Fibroblast of mammary gland (primary cell): ENCODE data around the gene COG5.

ENCODE experiments used
- DNase-seq: peaks from one replicate; pipeline ENCODE4 v3.0.0-alpha.2; 2010; ENCODE audit warnings: low read depth
- H3K4me3 ChIP-seq: 2 replicates; pipeline ENCODE4 v1.5.1; 2011; ENCODE audit warnings: low read depth, mild to moderate bottlenecking, low read length, moderate library complexity; ENCODE audit not compliant: control insufficient read depth
- CTCF ChIP-seq: conservative IDR thresholded peaks from 2 replicates; pipeline ENCODE4 v1.5.1; 2011; ENCODE audit warnings: low read depth, low read length, inconsistent platforms; ENCODE audit not compliant: control insufficient read depth, insufficient read depth

COG5 gene

GRCh38 chr7:107526672-107527071 lies 37.0 kb downstream of the COG5 start:
- no peak overlapping the region for H3K4me3 ChIP-seq
- no peak for TF ChIP-seq CTCF
- no peak for DNase-seq

GRCh38 chr7:107506674-107507339 lies 56.9 kb downstream of the COG5 start:
- DNase-seq = peak; percentile 21
- H3K4me3 ChIP-seq = no peak overlapping the region
- no peak for TF ChIP-seq CTCF

- TF ChIP-seq CTCF = no peak
- no peak overlapping the region for H3K4me3 ChIP-seq
- peak; percentile 3 for DNase-seq
These were observed 57.6 kb downstream of the COG5 start for GRCh38 chr7:107505997-107506673.

- no peak overlapping the region for H3K4me3 ChIP-seq
- no peak for TF ChIP-seq CTCF
- DNase-seq = no peak
These were observed 58.4 kb downstream of the COG5 start for GRCh38 chr7:107505362-107505761.

GRCh38 chr7:107503687-107504086 lies 60.0 kb downstream of the COG5 start:
- H3K4me3 ChIP-seq = no peak overlapping the region
- no peak for TF ChIP-seq CTCF
- DNase-seq = no peak

- TF ChIP-seq CTCF = no peak
- no peak for DNase-seq
- H3K4me3 ChIP-seq = no peak overlapping the region
These were observed 60.9 kb downstream of the COG5 start for GRCh38 chr7:107502797-107503196.
